Measurements from ENCODE around the gene VIPR1.
A peak's percentile ranks its signal among the peaks of the same experiment; 100 is the strongest.

The VIPR1 gene

GRCh38 chr3:42501321-42501680 is 1.1 kb upstream of the VIPR1 start:
- peak; percentile 7; the same call in 2 of the 3 replicates for ATAC-seq
- TF ChIP-seq ZNF8 (CRISPR knock-in tag; IDR thresholded peaks at IDR 0.05) = no peak
- TF ChIP-seq ARNTL (CRISPR knock-in tag; IDR thresholded peaks at IDR 0.05; ENCODE audit: borderline replicate concordance, low read depth) = no peak
- no peak for TF ChIP-seq OSR1 (CRISPR knock-in tag; IDR thresholded peaks at IDR 0.05)
- TF ChIP-seq CREB5 (CRISPR knock-in tag; IDR thresholded peaks at IDR 0.05; ENCODE audit: low read depth) = no peak
- no peak for TF ChIP-seq PATZ1 (CRISPR knock-in tag; IDR thresholded peaks at IDR 0.05; ENCODE audit: borderline replicate concordance)
- TF ChIP-seq POU6F1 (CRISPR knock-in tag; IDR thresholded peaks at IDR 0.05; ENCODE audit: borderline replicate concordance, low read depth) = no peak
- TF ChIP-seq GLIS3 (CRISPR knock-in tag; IDR thresholded peaks at IDR 0.05) = no peak
- TF ChIP-seq RARB (CRISPR knock-in tag; IDR thresholded peaks at IDR 0.05) = no peak
- TF ChIP-seq ZFP3 (CRISPR knock-in tag; IDR thresholded peaks at IDR 0.05) = no peak
- TF ChIP-seq ZC3H10 (CRISPR knock-in tag; IDR thresholded peaks at IDR 0.05) = no peak
- TF ChIP-seq TCF4 (CRISPR knock-in tag; IDR thresholded peaks at IDR 0.05; ENCODE audit: borderline replicate concordance) = no peak
- no peak for TF ChIP-seq ZFP30 (CRISPR knock-in tag; IDR thresholded peaks at IDR 0.05)

- peak; percentile 82 for ATAC-seq
- TF ChIP-seq PPARA (CRISPR knock-in tag; IDR thresholded peaks at IDR 0.05; ENCODE audit: borderline replicate concordance) (no peak), SNAI2 (CRISPR knock-in tag; IDR thresholded peaks at IDR 0.05) (no peak), ZNF8 (CRISPR knock-in tag; IDR thresholded peaks at IDR 0.05) (no peak), ZNF70 (CRISPR knock-in tag; IDR thresholded peaks at IDR 0.05) (no peak), ZFP3 (CRISPR knock-in tag; IDR thresholded peaks at IDR 0.05) (no peak), TCF4 (CRISPR knock-in tag; IDR thresholded peaks at IDR 0.05; ENCODE audit: borderline replicate concordance) (no peak), ESRRG (CRISPR knock-in tag; IDR thresholded peaks at IDR 0.05) (no peak), CSRNP3 (CRISPR knock-in tag; IDR thresholded peaks at IDR 0.05) (no peak), RARB (CRISPR knock-in tag; IDR thresholded peaks at IDR 0.05) (no peak)
Measured at GRCh38 chr3:42501681-42502428, 588 bp upstream of the VIPR1 start.

- no peak for ATAC-seq
- TF ChIP-seq BACH2 (CRISPR knock-in tag; IDR thresholded peaks at IDR 0.05; ENCODE audit: borderline replicate concordance) = no peak
Measured at GRCh38 chr3:42503251-42503924, 945 bp downstream of the VIPR1 start.

- ATAC-seq = no peak
- TF ChIP-seq CSDC2 (CRISPR knock-in tag; IDR thresholded peaks at IDR 0.05) (no peak), CREB5 (CRISPR knock-in tag; IDR thresholded peaks at IDR 0.05; ENCODE audit: low read depth) (no peak), ZNF8 (CRISPR knock-in tag; IDR thresholded peaks at IDR 0.05) (no peak), OSR1 (CRISPR knock-in tag; IDR thresholded peaks at IDR 0.05) (no peak), ZC3H10 (CRISPR knock-in tag; IDR thresholded peaks at IDR 0.05) (no peak), TSHZ2 (CRISPR knock-in tag; IDR thresholded peaks at IDR 0.05) (no peak), PPARA (CRISPR knock-in tag; IDR thresholded peaks at IDR 0.05; ENCODE audit: borderline replicate concordance) (no peak), SNAI2 (CRISPR knock-in tag; IDR thresholded peaks at IDR 0.05) (no peak), ZNF70 (CRISPR knock-in tag; IDR thresholded peaks at IDR 0.05) (no peak), POU6F1 (CRISPR knock-in tag; IDR thresholded peaks at IDR 0.05; ENCODE audit: borderline replicate concordance, low read depth) (no peak)
Measured at GRCh38 chr3:42503957-42504333, 1.5 kb downstream of the VIPR1 start.

Data from SK-N-SH treated with all-trans-retinoic acid at 6 μM for 48 hours (cell line).